HG03520 (cell line): ENCODE data around the gene ERMAP.
A peak's percentile ranks its signal among the peaks of the same experiment; 100 is the strongest.
"Not testable (repeated sequence)": the region's sequence is repeated elsewhere in the genome, so short reads cannot be mapped to it uniquely, and the experiment has no call there.

Source experiments
- ATAC-seq: cut with Tn5 transposase; IDR thresholded peaks from one replicate; pipeline ENCODE4 v1.9.1; 2021; ENCODE audit warnings: mild to moderate bottlenecking, moderate library complexity; ENCODE audit not compliant: unreplicated experiment

Gene ERMAP

GRCh38 chr1:42844592-42845140 lies 27.7 kb downstream of the ERMAP start:
- no peak for ATAC-seq

- no peak for ATAC-seq
Observed at GRCh38 chr1:42845193-42845592, 28.3 kb downstream of the ERMAP start.

GRCh38 chr1:42845866-42846256 lies 28.9 kb downstream of the ERMAP start:
- ATAC-seq: no peak

GRCh38 chr1:42846257-42847110 lies 29.6 kb downstream of the ERMAP start, which contains the start of gene ZNF691:
Gene ZNF691 (plus strand): TSS chr1:42846613. CDS start chr1:42849659, 3,046 bp downstream.
- ATAC-seq: peak; percentile 86

GRCh38 chr1:42847111-42847595 lies 30.2 kb downstream of the ERMAP start:
- ATAC-seq: no peak

- no peak for ATAC-seq
Observed at GRCh38 chr1:42847721-42848460, 31.0 kb downstream of the ERMAP start.

- ATAC-seq: no peak
Observed at GRCh38 chr1:42848823-42849537, 32.1 kb downstream of the ERMAP start.

- ATAC-seq: no peak
Observed at GRCh38 chr1:42849944-42850343, 33.0 kb downstream of the ERMAP start.

- no peak for ATAC-seq
Observed at GRCh38 chr1:42851420-42851819, 34.5 kb downstream of the ERMAP start.

- no peak for ATAC-seq
Observed at GRCh38 chr1:42851960-42852607, 35.2 kb downstream of the ERMAP start.

GRCh38 chr1:42852608-42852980 lies 35.7 kb downstream of the ERMAP start:
- ATAC-seq: no peak

GRCh38 chr1:42853116-42853884 lies 36.4 kb downstream of the ERMAP start:
- ATAC-seq: no peak

- ATAC-seq: not testable (repeated sequence)
Observed at GRCh38 chr1:42856554-42856953, 39.6 kb downstream of the ERMAP start.

- not testable (repeated sequence) for ATAC-seq
Observed at GRCh38 chr1:42859366-42859765, 42.4 kb downstream of the ERMAP start.

- ATAC-seq: no peak
Observed at GRCh38 chr1:42860339-42861013, 43.6 kb downstream of the ERMAP start.

GRCh38 chr1:42861014-42861399 lies 44.1 kb downstream of the ERMAP start:
- ATAC-seq: no peak

- no peak for ATAC-seq
Observed at GRCh38 chr1:42866549-42866948, 49.6 kb downstream of the ERMAP start.

GRCh38 chr1:42868466-42868865 lies 51.5 kb downstream of the ERMAP start:
- not testable (repeated sequence) for ATAC-seq

GRCh38 chr1:42869254-42869653 lies 52.3 kb downstream of the ERMAP start:
- not testable (repeated sequence) for ATAC-seq
